HEK293T (cell line): ENCODE data around the gene TLK1.

Source experiments
- CTCF ChIA-PET: fragments of 350-600 bp; formaldehyde crosslinking; extraction: SDS; loops from one replicate; lab custom pipeline; 2021; ENCODE audit warnings: antibody characterized with exemption, inconsistent platforms; lab: Yijun Ruan, JAX
- POLR2A ChIA-PET: fragments of 350-600 bp; formaldehyde crosslinking; extraction: SDS; loops from one replicate; lab custom pipeline; 2020; ENCODE audit warnings: antibody characterized with exemption, inconsistent platforms; lab: Yijun Ruan, JAX
- DNase-seq: peaks from one replicate; pipeline ENCODE4 v3.0.0; 2012; ENCODE audit warnings: mixed read lengths; ENCODE audit errors: extremely low spot score
- ARNT ChIP-seq: fragments of 450-650 bp; IDR thresholded peaks from 2 replicates; pipeline ENCODE4 v1.6.1; 2017; ENCODE audit warnings: mild to moderate bottlenecking
- BHLHE40 ChIP-seq: fragments of 450-650 bp; IDR thresholded peaks from 2 replicates; pipeline ENCODE4 v1.6.1; 2016; ENCODE audit warnings: mild to moderate bottlenecking, moderate library complexity, borderline replicate concordance
- CTBP1 ChIP-seq: fragments of 450-650 bp; IDR thresholded peaks from 2 replicates; pipeline ENCODE4 v1.6.1; 2016; ENCODE audit warnings: borderline replicate concordance
- ELF4 ChIP-seq: fragments of 450-650 bp; IDR thresholded peaks from 2 replicates; pipeline ENCODE4 v1.6.1; 2017; ENCODE audit warnings: antibody characterized with exemption
- FOXA1 ChIP-seq: fragments of 450-650 bp; IDR thresholded peaks from 2 replicates; pipeline ENCODE4 v1.6.1; 2016; ENCODE audit warnings: mild to moderate bottlenecking
- FOXK2 ChIP-seq: fragments of 450-650 bp; IDR thresholded peaks from 2 replicates; pipeline ENCODE4 v1.6.1; 2016; ENCODE audit warnings: mild to moderate bottlenecking
- FOXM1 ChIP-seq: fragments of 450-650 bp; IDR thresholded peaks from 2 replicates; pipeline ENCODE4 v1.6.1; 2017; ENCODE audit warnings: mild to moderate bottlenecking, borderline replicate concordance
- HDGF ChIP-seq: fragments of 450-650 bp; IDR thresholded peaks from 2 replicates; pipeline ENCODE4 v1.6.1; 2017; ENCODE audit warnings: antibody characterized with exemption, borderline replicate concordance
- L3MBTL2 ChIP-seq: fragments of 450-650 bp; conservative IDR thresholded peaks from 2 replicates; pipeline ENCODE4 v1.6.1; 2016; ENCODE audit warnings: mild to moderate bottlenecking
- LEF1 ChIP-seq: fragments of 450-650 bp; IDR thresholded peaks from 2 replicates; pipeline ENCODE4 v1.6.1; 2017; ENCODE audit warnings: mild to moderate bottlenecking, borderline replicate concordance
- NFRKB ChIP-seq: fragments of 450-650 bp; IDR thresholded peaks from 2 replicates; pipeline ENCODE4 v1.6.1; 2016; ENCODE audit warnings: mild to moderate bottlenecking, moderate library complexity
- PKNOX1 ChIP-seq: fragments of 450-650 bp; IDR thresholded peaks from 2 replicates; pipeline ENCODE4 v1.6.1; 2016
- SP1 ChIP-seq: fragments of 450-650 bp; IDR thresholded peaks from 2 replicates; pipeline ENCODE4 v1.6.1; 2017
- SUZ12 ChIP-seq: fragments of 450-650 bp; IDR thresholded peaks from 2 replicates; pipeline ENCODE4 v1.6.1; 2016; ENCODE audit warnings: mild to moderate bottlenecking
- TARDBP ChIP-seq: fragments of 450-650 bp; IDR thresholded peaks from 2 replicates; pipeline ENCODE4 v1.6.1; 2016
- ZNF384 ChIP-seq: fragments of 450-650 bp; IDR thresholded peaks from 2 replicates; pipeline ENCODE4 v1.6.1; 2016

The TLK1 gene

GRCh38 chr2:170969872-170970496 is 190.7 kb downstream of the TLK1 start:
- TF ChIP-seq BHLHE40 (no peak), SP1 (no peak), HDGF (no peak), ZNF384 (no peak), PKNOX1 (no peak), L3MBTL2 (no peak), NFRKB (no peak), TARDBP (no peak), CTBP1 (no peak), FOXM1 (no peak), FOXK2 (no peak), ARNT (no peak)
- POLR2A ChIA-PET: no interaction called here
- DNase-seq: no peak
- CTCF ChIA-PET: no interaction called here

- no peak for DNase-seq
- ChIA-PET CTCF (no interaction called here), POLR2A (no interaction called here)
- no peak for TF ChIP-seq SUZ12
- no peak for TF ChIP-seq HDGF
- TF ChIP-seq LEF1: no peak
- no peak for TF ChIP-seq ARNT
- no peak for TF ChIP-seq CTBP1
- TF ChIP-seq BHLHE40: no peak
- TF ChIP-seq TARDBP: no peak
- no peak for TF ChIP-seq FOXA1
- no peak for TF ChIP-seq L3MBTL2
- TF ChIP-seq ELF4: no peak
- TF ChIP-seq FOXK2: no peak
- no peak for TF ChIP-seq FOXM1
- no peak for TF ChIP-seq ZNF384
Observed at GRCh38 chr2:170969030-170969429, 191.7 kb downstream of the TLK1 start.

GRCh38 chr2:170968205-170969003 is 192.3 kb downstream of the TLK1 start:
- ChIA-PET CTCF (no interaction called here), POLR2A (no interaction called here)
- DNase-seq: no peak
- no peak for TF ChIP-seq PKNOX1
- TF ChIP-seq BHLHE40: no peak
- no peak for TF ChIP-seq FOXM1
- no peak for TF ChIP-seq ZNF384
- TF ChIP-seq ELF4: no peak
- TF ChIP-seq LEF1: no peak
- no peak for TF ChIP-seq TARDBP
- TF ChIP-seq L3MBTL2: no peak
- TF ChIP-seq FOXA1: no peak
- no peak for TF ChIP-seq SP1
- TF ChIP-seq SUZ12: no peak
- TF ChIP-seq FOXK2: no peak
- no peak for TF ChIP-seq HDGF
- no peak for TF ChIP-seq CTBP1
- TF ChIP-seq NFRKB: no peak
- TF ChIP-seq ARNT: no peak

GRCh38 chr2:170967553-170967952 is 193.1 kb downstream of the TLK1 start:
- CTCF ChIA-PET: interaction anchor here (0.7 kb wide), 1 partner anchor 11 kb away, joined by 4 read pairs; no protein-coding TSS in a partner anchor
- no peak for DNase-seq
- TF ChIP-seq PKNOX1 (no peak), CTBP1 (no peak), ARNT (no peak), L3MBTL2 (no peak), BHLHE40 (no peak), LEF1 (no peak), SUZ12 (no peak), TARDBP (no peak), FOXA1 (no peak), SP1 (no peak), NFRKB (no peak), FOXM1 (no peak), FOXK2 (no peak), ELF4 (no peak), ZNF384 (no peak), HDGF (no peak)
- POLR2A ChIA-PET: no interaction called here

- ChIA-PET CTCF (interaction anchor here (0.6 to 0.7 kb wide), 2 partner anchors 10 to 970 kb away, joined by 3 to 4 read pairs; no protein-coding TSS in a partner anchor), POLR2A (no interaction called here)
- peak; percentile 35 for DNase-seq
- no peak for TF ChIP-seq CTBP1
- no peak for TF ChIP-seq NFRKB
- TF ChIP-seq ZNF384: no peak
- no peak for TF ChIP-seq PKNOX1
- no peak for TF ChIP-seq LEF1
- TF ChIP-seq FOXK2: no peak
- TF ChIP-seq SP1: no peak
Observed at GRCh38 chr2:170966648-170967396, 193.9 kb downstream of the TLK1 start.
